ENCODE measurements around the gene DPH1.

DPH1 gene

GRCh38 chr17:2027528-2028233, 2.3 kb upstream of the DPH1 start:
- DNase-seq (ENCODE audit: low spot score), result no peak

GRCh38 chr17:2028234-2028614, 1.7 kb upstream of the DPH1 start:
- no peak for DNase-seq (ENCODE audit: low spot score)

DNA sequence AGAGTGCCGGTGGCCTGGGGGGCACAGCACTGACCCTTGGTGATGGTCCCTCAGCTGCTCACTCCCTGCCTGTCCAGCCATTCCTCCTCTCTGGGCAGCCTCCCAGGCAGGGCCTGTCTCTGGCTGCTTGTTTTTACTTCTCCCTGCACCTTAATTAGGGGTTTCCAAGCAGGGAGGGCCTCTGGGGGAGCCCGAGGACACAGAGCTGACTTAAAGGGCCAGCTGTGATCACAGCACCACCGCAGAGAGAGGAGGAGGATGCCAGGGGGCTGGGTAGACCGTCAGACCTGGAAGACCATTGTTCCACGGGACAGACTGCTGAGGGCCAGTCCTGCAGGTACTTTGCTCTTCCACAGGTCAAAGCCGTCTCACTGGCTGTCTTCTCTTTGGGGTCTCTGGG, 1.2 kb upstream of the DPH1 start:
- DNase-seq (ENCODE audit: low spot score), result no peak

GRCh38 chr17:2030779-2031163, 818 bp downstream of the DPH1 start:
- DNase-seq (ENCODE audit: low spot score), result no peak

GRCh38 chr17:2033153-2033552, 3.2 kb downstream of the DPH1 start:
- no peak for DNase-seq (ENCODE audit: low spot score)

- DNase-seq (ENCODE audit: low spot score), result no peak
Observed at GRCh38 chr17:2034157-2034556, 4.2 kb downstream of the DPH1 start.

- DNase-seq (ENCODE audit: low spot score), result no peak
Observed at GRCh38 chr17:2034806-2035540, 5.0 kb downstream of the DPH1 start.

DNA sequence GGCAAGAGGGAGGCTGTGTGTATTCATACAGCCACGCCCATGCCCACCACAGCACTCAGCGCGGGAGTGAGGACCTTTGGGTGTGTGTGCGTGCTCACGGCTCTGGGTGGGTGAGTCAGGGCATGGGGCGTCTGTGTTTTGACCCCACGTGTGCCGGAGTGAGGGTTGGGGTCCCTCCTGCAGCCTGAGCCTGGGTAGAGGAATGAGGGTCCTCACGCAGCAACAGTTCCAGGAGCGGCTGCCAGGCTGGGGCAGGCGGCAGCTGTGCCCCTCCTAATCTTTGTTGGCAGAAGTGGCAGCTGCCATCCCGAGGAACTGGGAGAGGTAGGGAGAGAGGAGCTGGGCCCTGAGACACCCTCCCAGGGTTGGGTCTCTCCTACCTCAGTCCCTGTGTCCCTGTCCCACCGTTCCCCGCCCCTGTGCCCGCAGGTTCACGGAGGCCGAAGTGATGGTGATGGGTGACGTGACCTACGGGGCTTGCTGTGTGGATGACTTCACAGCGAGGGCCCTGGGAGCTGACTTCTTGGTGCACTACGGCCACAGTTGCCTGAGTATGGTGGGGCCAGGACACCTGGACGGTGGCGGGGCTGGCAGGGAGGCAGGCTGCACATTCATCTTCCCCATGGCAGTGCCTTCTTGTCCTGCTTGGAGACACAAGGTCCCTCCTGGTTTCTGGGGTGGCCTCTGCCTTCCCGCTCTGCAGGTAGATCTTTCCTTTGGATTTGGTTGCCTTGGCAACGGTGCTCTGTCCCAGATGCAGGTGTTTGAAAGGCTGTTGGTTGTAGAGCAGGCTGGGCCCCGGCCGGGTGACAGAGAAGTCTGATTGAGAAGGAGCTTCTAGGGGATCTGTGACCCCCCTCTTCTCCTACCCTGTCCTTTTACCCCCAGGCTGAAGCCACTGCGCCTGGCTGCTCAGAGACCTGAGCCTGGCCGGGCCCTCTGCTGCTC, 5.9 kb downstream of the DPH1 start:
- DNase-seq (ENCODE audit: low spot score), result no peak

DNA sequence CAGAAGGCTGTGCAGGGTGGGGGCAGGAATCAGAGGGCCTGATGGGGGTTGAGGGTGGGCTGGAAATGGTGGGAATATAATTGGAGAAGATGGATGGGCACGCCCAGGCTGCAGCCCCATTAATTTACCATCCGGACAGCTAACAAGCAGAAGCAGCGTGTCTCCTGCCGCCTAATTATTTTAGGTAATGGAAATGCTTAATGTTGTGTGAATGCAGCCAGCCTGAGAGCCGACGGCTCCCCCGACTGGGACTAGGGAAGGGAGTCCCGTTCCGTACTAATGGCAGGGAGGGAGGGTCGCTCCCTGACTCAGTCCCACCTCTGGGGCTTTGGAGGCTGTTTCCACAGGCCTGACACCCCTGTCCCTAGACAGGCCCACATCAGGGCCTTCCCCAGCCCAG, 7.2 kb downstream of the DPH1 start:
- DNase-seq (ENCODE audit: low spot score), result no peak

- no peak for DNase-seq (ENCODE audit: low spot score)
Observed at GRCh38 chr17:2040219-2040827, 10.4 kb downstream of the DPH1 start.

- no peak for DNase-seq (ENCODE audit: low spot score)
Observed at GRCh38 chr17:2040942-2041560, 11.1 kb downstream of the DPH1 start.

- peak; percentile 90 for DNase-seq (ENCODE audit: low spot score)
Observed at GRCh38 chr17:2041561-2042389, 11.8 kb downstream of the DPH1 start, which contains the start of gene OVCA2. Gene OVCA2, plus strand, starts transcription at chr17:2042022. Its CDS starts 26 bp downstream, at chr17:2042048.

DNA sequence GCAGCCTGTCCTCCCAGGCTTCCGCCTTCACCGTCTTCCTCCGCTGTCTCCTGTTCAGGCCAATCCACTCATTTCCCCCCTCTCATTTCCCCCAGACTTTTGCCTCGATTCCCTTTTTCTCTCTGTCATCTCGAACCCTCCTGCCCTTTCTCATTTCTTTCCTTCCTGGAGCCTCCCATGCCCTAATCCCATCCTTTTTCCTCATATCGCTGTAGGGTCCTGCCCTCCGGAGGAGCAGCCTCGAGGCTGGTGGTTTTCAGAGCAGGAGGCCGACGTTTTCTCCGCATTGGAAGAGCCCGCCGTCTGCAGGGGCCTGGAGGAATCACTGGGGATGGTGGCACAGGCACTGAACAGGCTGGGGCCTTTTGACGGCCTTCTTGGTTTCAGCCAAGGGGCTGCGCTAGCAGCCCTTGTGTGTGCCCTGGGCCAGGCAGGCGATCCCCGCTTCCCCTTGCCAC, 12.5 kb downstream of the DPH1 start:
- DNase-seq (ENCODE audit: low spot score), result no peak

DNA sequence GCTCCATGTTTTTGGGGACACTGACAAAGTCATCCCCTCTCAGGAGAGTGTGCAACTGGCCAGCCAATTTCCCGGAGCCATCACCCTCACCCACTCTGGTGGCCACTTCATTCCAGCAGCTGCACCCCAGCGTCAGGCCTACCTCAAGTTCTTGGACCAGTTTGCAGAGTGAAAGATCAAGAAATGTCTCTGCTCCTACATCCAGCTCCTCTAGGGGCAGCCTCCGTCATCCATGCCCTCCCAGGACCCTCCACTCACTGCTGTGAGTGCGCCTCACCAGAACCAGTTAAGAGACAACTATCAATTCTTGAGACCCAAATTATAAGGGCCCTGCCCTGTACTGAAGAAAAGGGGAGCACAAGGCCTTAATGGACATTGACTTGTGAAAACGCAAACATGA, 13.0 kb downstream of the DPH1 start:
- DNase-seq (ENCODE audit: low spot score), result no peak

DNA sequence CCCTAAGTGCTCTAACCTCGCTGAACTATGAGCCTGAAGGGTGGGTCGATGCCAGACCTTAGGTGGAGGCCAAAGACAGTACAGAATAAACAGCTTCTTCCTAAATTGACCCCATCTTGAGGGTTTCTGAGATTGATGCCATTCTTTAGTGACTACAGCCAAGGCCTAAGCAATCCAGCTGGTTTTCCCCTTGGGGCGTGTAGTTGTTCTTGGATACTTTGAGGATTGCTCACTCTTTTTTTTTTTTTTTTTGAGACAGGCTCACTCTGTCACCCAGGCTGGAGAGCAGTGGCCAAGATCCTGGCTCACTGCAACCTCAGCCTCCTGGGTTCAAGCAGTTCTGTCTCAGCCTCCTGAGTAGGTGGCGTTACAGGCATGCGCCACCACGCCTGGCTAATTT, 13.8 kb downstream of the DPH1 start:
- DNase-seq (ENCODE audit: low spot score), result no peak

GRCh38 chr17:2044263-2044894, 14.4 kb downstream of the DPH1 start:
- no peak for DNase-seq (ENCODE audit: low spot score)

DNA sequence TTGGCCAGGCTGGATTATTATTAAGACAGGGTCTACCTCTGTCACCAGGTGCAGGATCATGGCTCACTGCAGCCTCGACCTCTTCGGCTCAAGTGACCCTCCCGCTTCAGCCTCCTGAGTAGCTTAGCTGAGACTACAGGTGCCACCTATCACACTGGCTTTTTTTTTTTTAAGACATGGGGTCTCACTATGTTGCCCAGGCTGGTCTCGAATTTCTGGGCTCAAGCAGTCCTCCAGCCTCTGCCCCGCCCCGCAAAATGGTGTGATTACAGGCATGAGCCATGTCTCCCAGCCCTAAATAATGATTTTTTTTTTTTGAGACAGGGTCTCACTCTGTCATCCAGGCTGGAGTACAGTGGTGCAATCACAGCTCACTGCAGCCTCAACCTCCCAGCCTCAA, 17.6 kb downstream of the DPH1 start:
- DNase-seq (ENCODE audit: low spot score), result no peak

GRCh38 chr17:2048805-2049204, 18.9 kb downstream of the DPH1 start:
- DNase-seq (ENCODE audit: low spot score), result no peak

DNA sequence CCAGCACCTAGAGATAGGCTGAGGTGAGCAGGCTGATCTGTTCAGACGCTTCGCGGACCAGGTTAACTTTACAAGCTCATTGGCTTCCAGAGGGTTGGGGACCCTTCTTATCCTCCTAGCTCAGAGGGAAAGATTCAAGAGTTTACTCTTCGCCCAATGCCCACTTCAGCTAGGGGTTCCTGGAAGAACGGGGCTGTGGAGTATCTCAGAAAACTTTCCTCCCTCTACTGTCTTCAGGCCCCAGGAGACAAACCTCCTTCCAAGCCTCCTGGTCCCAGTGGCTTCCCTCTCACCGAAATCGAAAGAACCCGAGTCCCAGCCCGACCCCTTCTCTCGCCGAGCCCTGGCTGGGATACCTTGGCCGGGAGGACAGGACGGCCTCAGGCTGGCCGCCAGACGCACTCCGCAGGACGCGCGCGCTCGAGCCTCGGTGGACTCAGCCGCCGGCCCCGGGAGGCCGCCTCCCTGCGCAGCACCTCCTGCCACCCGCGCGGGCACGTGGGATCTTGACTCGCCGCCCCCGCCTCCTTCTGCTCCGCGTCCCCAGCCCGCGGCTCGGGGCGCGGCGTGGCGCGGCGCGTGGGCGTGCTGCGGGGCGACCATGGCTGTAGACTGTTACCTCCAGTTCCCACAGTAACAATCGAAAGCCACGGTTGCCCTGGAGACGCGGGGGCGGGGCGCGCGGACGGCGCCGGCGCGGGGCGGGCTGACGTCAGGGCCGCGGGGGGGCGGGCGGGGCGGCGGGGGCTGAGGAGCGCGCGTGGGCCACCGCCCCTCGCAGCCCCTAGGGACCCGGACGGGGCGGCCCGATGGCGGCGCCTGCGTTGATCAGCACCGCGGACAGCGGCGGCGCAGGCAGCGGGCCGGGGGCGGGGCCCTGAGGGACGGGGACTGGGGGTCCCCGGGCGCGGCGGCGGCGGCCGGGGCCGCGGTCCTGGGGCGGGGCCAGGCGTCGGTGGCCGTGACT, 19.7 kb downstream of the DPH1 start:
- DNase-seq (ENCODE audit: low spot score), result no peak

Measured in pons (tissue), 1 donor.